Measurements from ENCODE around the gene PRKCI. TPM values are rescaled to one million over a fixed set of nuclear protein-coding genes. Genes with fewer than 3 reads are reported as not detected.

Gene PRKCI
- total RNA-seq, 2 experiments from 2014 or later, result 17.4 to 21.3 TPM

DNA sequence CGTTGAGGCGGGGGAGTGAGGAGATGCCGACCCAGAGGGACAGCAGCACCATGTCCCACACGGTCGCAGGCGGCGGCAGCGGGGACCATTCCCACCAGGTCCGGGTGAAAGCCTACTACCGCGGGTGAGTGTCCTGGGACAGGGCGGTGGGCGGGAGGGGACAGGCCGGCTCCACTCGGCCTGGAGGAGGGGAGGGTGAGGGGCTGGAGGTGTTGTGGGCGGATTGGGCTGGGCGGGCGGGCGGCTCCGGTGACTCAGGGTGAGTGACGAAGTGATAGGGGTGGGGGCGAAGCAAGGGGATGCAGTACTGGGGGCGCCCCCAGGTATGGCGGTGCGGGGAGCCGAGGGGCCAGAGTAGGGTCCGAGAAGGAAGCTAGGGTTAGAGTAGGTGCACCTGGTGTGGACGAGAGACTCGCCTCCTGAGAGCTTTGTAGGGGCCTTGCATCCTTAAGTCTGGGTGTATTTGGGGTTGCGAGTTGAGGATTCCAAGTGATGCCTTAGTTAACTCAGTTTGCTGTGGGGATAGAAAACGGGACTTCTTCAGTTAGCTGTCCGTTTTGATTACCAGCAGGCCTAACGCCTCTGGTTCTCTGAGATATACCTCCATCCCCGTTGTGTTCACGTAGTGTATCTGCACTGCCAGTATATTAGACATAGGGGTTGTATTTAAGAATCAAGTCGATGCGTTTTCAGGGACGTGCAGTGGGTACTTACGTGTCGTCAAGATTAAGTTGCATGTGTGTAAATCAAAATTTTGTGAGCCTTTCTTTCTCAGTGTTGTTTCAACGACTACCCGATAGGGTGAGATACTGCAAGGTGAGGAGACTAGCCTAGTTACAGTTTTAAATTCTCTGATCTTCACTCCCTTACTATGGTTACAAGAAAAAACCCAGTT, 670 bp downstream of the PRKCI start:
- ATAC-seq (peak; percentile 40), DNase-seq (peak; percentile 69)
- intact Hi-C loops (cut with micrococcal nuclease), result no loop called here
- Mint-ChIP-seq H3K9me3 (no peaks in the 10 kb centered on the region), H3K27me3 (no peaks in the 10 kb centered on the region), H3K27ac (peak overlapping the region; percentile 86), H3K36me3 (ENCODE audit: low read depth) (no peaks in the 10 kb centered on the region), H3K4me1 (ENCODE audit: low read depth) (peaks cover 31% of the 10 kb centered on the region), H3K4me3 (peak overlapping the region; percentile 91)
- TF ChIP-seq, protein P1, sequence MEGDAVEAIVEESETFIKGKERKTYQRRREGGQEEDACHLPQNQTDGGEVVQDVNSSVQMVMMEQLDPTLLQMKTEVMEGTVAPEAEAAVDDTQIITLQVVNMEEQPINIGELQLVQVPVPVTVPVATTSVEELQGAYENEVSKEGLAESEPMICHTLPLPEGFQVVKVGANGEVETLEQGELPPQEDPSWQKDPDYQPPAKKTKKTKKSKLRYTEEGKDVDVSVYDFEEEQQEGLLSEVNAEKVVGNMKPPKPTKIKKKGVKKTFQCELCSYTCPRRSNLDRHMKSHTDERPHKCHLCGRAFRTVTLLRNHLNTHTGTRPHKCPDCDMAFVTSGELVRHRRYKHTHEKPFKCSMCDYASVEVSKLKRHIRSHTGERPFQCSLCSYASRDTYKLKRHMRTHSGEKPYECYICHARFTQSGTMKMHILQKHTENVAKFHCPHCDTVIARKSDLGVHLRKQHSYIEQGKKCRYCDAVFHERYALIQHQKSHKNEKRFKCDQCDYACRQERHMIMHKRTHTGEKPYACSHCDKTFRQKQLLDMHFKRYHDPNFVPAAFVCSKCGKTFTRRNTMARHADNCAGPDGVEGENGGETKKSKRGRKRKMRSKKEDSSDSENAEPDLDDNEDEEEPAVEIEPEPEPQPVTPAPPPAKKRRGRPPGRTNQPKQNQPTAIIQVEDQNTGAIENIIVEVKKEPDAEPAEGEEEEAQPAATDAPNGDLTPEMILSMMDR (IDR thresholded peaks at IDR 0.05), result no peak
- CTCF ChIA-PET, result interaction anchor here (1.4 to 2.0 kb wide), 2 partner anchors 41 to 152 kb away, joined by 4 read pairs; partner anchors contain the start of gene PHC3
- POLR2A ChIA-PET, result interaction anchor here (0.9 to 3.7 kb wide), 4 partner anchors 10 to 134 kb away, joined by 3 to 16 read pairs (median 3); partner anchors contain the start of gene PHC3

DNA sequence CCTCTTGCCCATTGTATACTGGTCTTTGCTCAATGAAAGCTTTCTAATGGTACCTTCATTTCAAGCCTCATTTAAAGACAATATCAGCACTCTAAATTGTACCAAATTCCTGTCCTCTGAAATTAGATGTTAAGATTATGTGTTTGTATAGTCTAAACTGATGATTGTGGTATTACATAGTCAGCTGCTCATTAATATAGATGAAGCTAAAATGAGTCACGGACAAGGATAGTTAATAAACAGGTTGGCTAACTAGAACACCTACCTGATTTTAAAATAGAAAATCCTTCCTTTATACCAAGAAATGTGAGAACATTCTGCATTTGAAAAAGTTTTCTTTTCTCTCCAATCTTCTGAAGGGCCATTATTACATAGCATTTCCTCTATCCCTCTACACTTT, 2.9 kb downstream of the PRKCI start:
- TF ChIP-seq, protein P1 (IDR thresholded peaks at IDR 0.05), result no peak
- ChIA-PET CTCF (interaction anchor here (0.9 to 1.3 kb wide), 3 partner anchors 8 to 36 kb away, joined by 3 to 4 read pairs (median 3); no protein-coding TSS in a partner anchor), POLR2A (no interaction called here)
- Mint-ChIP-seq H3K4me3 (no peak overlapping the region), H3K36me3 (ENCODE audit: low read depth) (no peaks in the 10 kb centered on the region), H3K27me3 (no peaks in the 10 kb centered on the region), H3K27ac (no peak overlapping the region), H3K4me1 (ENCODE audit: low read depth) (peaks cover 33% of the 10 kb centered on the region), H3K9me3 (no peaks in the 10 kb centered on the region)
- intact Hi-C loops (cut with micrococcal nuclease), result no loop called here
- DNase-seq (no peak), ATAC-seq (no peak)

DNA sequence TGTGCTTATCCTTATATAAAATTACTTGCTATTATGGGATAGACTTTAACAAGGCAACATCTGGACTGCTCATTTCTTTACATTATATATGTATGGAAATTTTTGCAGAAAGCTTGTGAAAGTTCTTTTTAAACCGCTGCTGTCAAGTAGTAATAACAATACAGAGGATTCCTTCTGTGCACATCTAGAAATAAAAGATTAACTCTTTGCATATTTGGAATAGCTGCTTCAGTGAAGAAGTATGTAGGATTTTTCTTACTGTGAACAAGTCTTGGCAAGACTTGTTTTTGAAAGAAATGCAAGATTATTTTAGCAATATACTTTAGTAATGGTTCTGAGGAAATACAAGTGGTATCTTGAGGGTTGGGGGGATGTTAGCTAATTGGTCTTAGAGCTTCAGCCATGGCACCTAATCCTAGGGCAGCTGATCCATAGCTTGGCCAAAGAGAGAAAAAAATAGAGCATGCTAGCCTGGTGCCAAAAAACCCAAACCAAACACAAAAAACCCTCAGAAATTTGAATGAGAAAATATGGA, 4.3 kb downstream of the PRKCI start:
- DNase-seq (no peak), ATAC-seq (no peak)
- intact Hi-C loops (cut with micrococcal nuclease), result no loop called here
- H3K4me1 Mint-ChIP-seq (ENCODE audit: low read depth), result peaks cover 29% of the 10 kb centered on the region
- ChIA-PET POLR2A (no interaction called here), CTCF (no interaction called here)
- H3K4me3 Mint-ChIP-seq, result no peak overlapping the region
- H3K36me3 Mint-ChIP-seq (ENCODE audit: low read depth), result peaks cover 2% of the 10 kb centered on the region
- H3K9me3 Mint-ChIP-seq, result peaks cover 2% of the 10 kb centered on the region
- TF ChIP-seq, protein P1 (IDR thresholded peaks at IDR 0.05), result no peak
- no peak overlapping the region for H3K27ac Mint-ChIP-seq
- no peaks in the 10 kb centered on the region for H3K27me3 Mint-ChIP-seq

DNA sequence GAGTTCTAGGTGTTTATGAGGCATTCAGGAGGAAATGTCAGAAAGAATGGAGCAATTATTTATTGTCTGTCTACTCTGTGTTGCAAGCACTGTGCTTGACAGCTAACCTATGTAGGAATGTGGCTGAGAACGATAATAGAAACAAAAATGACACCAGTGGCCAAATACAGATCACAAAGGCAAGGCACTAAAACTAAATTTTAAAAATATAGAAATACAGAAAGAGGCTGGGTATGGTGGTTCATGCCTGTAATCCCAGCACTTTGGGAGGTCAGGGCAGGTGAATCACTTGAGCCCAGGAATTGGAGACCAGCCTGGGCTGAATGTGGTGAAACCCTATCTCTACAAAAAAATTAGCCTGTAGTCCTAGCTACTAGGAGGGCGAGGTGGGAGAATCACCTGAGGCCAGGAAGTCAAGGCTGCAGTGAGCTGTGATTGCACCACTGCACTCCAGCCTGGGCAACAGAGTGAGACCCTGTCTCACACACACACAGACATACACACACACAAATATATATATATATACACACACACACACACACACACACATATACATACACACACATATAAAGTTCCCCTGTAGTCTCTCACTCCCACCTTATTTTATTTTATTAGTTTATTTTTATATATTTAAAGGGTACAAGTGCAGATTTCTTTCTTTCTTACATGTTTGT, 6.0 kb downstream of the PRKCI start:
- peaks cover 2% of the 10 kb centered on the region for H3K9me3 Mint-ChIP-seq
- TF ChIP-seq, protein P1 (IDR thresholded peaks at IDR 0.05), result no peak
- DNase-seq (no peak), ATAC-seq (no peak)
- intact Hi-C loops (cut with micrococcal nuclease), result no loop called here
- no peak overlapping the region for H3K4me3 Mint-ChIP-seq
- H3K27me3 Mint-ChIP-seq, result no peaks in the 10 kb centered on the region
- H3K36me3 Mint-ChIP-seq (ENCODE audit: low read depth), result peaks cover 6% of the 10 kb centered on the region
- ChIA-PET POLR2A (no interaction called here), CTCF (no interaction called here)
- peaks cover 27% of the 10 kb centered on the region for H3K4me1 Mint-ChIP-seq (ENCODE audit: low read depth)
- no peak overlapping the region for H3K27ac Mint-ChIP-seq
